OCI-LY7 (cell line): ENCODE results near the gene SCN4A. TPM values are rescaled to one million over a fixed set of nuclear protein-coding genes. Genes with fewer than 3 reads are reported as not detected.

ENCODE experiments used
- BruUV-seq: library from RNA; stranded (reverse); fragments of 400-500 nt; replicated peaks from 2 replicates; lab custom pipeline; 2021; lab: Mats Ljungman, UMichigan
- CTCF ChIA-PET: fragments of 300-600 bp; sonication (Branson Sonifier 250); formaldehyde crosslinking; loops from one replicate; lab custom pipeline; 2022; ENCODE audit warnings: antibody characterized with exemption; ENCODE audit not compliant: unreplicated experiment; lab: Charles Lee
- POLR2A ChIA-PET: fragments of 300-600 bp; sonication (Branson Sonifier 250); formaldehyde crosslinking; loops from one replicate; lab custom pipeline; 2022; ENCODE audit warnings: antibody characterized with exemption; lab: Charles Lee
- DNase-seq: peaks from one replicate; pipeline ENCODE4 v3.0.0-alpha.2; 2015; ENCODE audit warnings: low spot score
- H2AFZ ChIP-seq: fragments of 200-600 bp; sonication (generic), shearing (Covaris generic); 2 replicates; pipeline ENCODE4 v1.6.1; 2014; ENCODE audit warnings: mild to moderate bottlenecking, antibody characterized with exemption, low read length, moderate library complexity
- H3K27ac ChIP-seq: fragments of 200-600 bp; sonication (generic); 2 replicates; pipeline ENCODE4 v1.5.1; 2014; ENCODE audit warnings: mixed run types, low read depth, mild to moderate bottlenecking, moderate library complexity, low read length, inconsistent platforms; ENCODE audit not compliant: poor library complexity, severe bottlenecking
- H3K36me3 ChIP-seq: fragments of 200-600 bp; sonication (generic); 2 replicates; pipeline ENCODE4 v1.6.1; 2014; ENCODE audit warnings: mild to moderate bottlenecking, antibody characterized with exemption, low read length, moderate library complexity, mixed read lengths; ENCODE audit not compliant: insufficient read depth
- H3K4me1 ChIP-seq: fragments of 200-600 bp; sonication (generic); 2 replicates; pipeline ENCODE4 v1.5.1; 2014; ENCODE audit warnings: mild to moderate bottlenecking, low read length; ENCODE audit not compliant: insufficient read depth, poor library complexity, severe bottlenecking
- H3K4me2 ChIP-seq: fragments of 200-600 bp; sonication (generic); 2 replicates; pipeline ENCODE4 v1.6.1; 2014; ENCODE audit warnings: mild to moderate bottlenecking, low read length
- H3K4me3 ChIP-seq: fragments of 200-600 bp; sonication (generic); 2 replicates; pipeline ENCODE4 v1.5.1; 2014; ENCODE audit warnings: mild to moderate bottlenecking, low read depth, low read length; ENCODE audit not compliant: poor library complexity, severe bottlenecking
- H3K79me2 ChIP-seq: fragments of 200-600 bp; sonication (generic); 2 replicates; pipeline ENCODE4 v1.6.1; 2016; ENCODE audit warnings: low read depth, mild to moderate bottlenecking, low read length, moderate library complexity, mixed read lengths; ENCODE audit not compliant: insufficient read depth
- H3K9me2 ChIP-seq: fragments of 200-600 bp; sonication (generic); 2 replicates; pipeline ENCODE4 v1.6.1; 2016; ENCODE audit warnings: mild to moderate bottlenecking, low read length, mixed read lengths; ENCODE audit not compliant: insufficient read depth
- H3K9me3 ChIP-seq: fragments of 200-600 bp; sonication (generic); 2 replicates; pipeline ENCODE4 v1.6.1; 2014; ENCODE audit warnings: mild to moderate bottlenecking, mixed run types, low read length, mixed read lengths
- H4K20me1 ChIP-seq: fragments of 200-600 bp; sonication (generic); 2 replicates; pipeline ENCODE4 v1.6.1; 2014; ENCODE audit warnings: mild to moderate bottlenecking, antibody characterized with exemption, low read length, moderate library complexity, mixed read lengths; ENCODE audit not compliant: insufficient read depth
- EZH2phosphoT487 ChIP-seq: fragments of 200-600 bp; sonication (generic); IDR thresholded peaks from 2 replicates; pipeline ENCODE4 v1.6.1; 2018; ENCODE audit warnings: low read depth, borderline replicate concordance, mild to moderate bottlenecking, mixed run types, antibody characterized with exemption, low read length, moderate library complexity, mixed read lengths
- intact Hi-C: fragments of 100-400 bp; cut with micrococcal nuclease; formaldehyde crosslinking; loops from one replicate; pipeline ENCODE4 v1.10.0; 2022; ENCODE audit not compliant: unreplicated experiment
- total RNA-seq, 2 experiments: library from RNA; depleted of rRNA in 1 of 2; stranded (reverse); fragments of >200 nt in 1 of 2; shearing (Covaris generic) in 1 of 2; gene quantifications; 2 replicates each; pipeline ENCODE4 v1.2.3, GENCODE V29; 2014 to 2022
- TF ChIP-seq, protein P1 (sequence below): fragments of 200-600 bp; sonication (generic); conservative IDR thresholded peaks from 2 replicates; pipeline ENCODE4 v1.5.1; 2014; ENCODE audit warnings: mild to moderate bottlenecking, antibody characterized with exemption, low read length, moderate library complexity, mixed read lengths

Gene SCN4A
- total RNA-seq, 2 experiments from 2014 or later: 6.4 to 9.0 TPM

DNA sequence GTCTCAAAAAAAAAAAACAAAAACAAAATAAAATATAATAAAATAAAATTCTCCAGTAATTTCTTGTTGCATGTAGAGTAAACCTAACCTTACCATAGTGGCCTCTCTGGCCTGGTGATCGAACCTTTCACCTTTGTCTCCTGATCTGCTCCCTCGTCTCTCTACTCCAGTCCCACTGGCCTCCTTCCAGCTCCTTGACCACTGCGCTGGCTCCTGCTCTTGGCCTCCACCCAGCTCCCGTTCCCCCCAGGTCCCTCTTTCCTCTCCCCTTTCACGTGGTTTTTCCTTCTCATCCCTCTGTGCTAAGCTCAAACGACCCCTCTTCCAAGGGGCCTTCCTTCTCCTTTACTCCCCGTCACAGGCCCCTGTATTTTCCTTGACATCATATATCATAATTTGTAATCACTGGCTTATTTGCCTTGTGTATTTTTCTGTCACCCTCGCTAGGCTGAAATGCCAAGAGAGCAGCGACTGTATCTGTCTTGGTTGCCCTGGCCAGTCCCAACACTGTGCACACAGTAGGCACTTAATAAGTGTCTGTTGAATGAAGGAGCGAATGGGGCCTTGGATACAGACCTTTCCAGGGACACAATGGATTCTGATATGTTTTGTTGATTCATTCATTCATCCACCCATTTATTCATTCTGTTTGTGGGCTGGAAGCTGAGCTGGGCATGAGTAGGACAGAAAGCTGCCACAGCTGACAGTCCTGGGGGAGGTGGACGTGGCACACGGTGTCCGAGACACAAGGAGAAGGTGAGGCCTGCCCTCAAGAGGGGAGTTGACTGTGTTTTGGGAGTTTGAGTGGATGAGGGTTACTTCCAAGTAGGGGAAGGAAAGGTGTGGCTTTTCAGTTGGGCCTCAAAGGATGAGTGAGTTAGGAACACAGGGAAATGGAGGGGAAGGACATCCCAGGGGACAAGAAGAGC, 5.8 kb upstream of the SCN4A start:
- H3K27ac ChIP-seq: no peak overlapping the region
- TF ChIP-seq, protein P1, sequence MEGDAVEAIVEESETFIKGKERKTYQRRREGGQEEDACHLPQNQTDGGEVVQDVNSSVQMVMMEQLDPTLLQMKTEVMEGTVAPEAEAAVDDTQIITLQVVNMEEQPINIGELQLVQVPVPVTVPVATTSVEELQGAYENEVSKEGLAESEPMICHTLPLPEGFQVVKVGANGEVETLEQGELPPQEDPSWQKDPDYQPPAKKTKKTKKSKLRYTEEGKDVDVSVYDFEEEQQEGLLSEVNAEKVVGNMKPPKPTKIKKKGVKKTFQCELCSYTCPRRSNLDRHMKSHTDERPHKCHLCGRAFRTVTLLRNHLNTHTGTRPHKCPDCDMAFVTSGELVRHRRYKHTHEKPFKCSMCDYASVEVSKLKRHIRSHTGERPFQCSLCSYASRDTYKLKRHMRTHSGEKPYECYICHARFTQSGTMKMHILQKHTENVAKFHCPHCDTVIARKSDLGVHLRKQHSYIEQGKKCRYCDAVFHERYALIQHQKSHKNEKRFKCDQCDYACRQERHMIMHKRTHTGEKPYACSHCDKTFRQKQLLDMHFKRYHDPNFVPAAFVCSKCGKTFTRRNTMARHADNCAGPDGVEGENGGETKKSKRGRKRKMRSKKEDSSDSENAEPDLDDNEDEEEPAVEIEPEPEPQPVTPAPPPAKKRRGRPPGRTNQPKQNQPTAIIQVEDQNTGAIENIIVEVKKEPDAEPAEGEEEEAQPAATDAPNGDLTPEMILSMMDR: no peak
- no peak for TF ChIP-seq EZH2phosphoT487
- no peak for DNase-seq
- H3K36me3 ChIP-seq: no peaks in the 10 kb centered on the region
- H3K9me2 ChIP-seq: no peaks in the 10 kb centered on the region
- POLR2A ChIA-PET: interaction anchor here (0.7 to 2.1 kb wide), 3 partner anchors 17 to 319 kb away, joined by 3 to 7 read pairs (median 5); no protein-coding TSS in a partner anchor
- intact Hi-C loops: no loop called here
- peaks cover 17% of the 10 kb centered on the region for H3K9me3 ChIP-seq
- no peaks in the 10 kb centered on the region for H4K20me1 ChIP-seq
- H3K4me1 ChIP-seq: peaks cover 4% of the 10 kb centered on the region
- H2AFZ ChIP-seq: no peak overlapping the region
- CTCF ChIA-PET: no interaction called here
- H3K4me2 ChIP-seq: no peak overlapping the region
- H3K79me2 ChIP-seq: no peaks in the 10 kb centered on the region
- no peak overlapping the region for H3K4me3 ChIP-seq
- BruUV-seq: no TSS peak

DNA sequence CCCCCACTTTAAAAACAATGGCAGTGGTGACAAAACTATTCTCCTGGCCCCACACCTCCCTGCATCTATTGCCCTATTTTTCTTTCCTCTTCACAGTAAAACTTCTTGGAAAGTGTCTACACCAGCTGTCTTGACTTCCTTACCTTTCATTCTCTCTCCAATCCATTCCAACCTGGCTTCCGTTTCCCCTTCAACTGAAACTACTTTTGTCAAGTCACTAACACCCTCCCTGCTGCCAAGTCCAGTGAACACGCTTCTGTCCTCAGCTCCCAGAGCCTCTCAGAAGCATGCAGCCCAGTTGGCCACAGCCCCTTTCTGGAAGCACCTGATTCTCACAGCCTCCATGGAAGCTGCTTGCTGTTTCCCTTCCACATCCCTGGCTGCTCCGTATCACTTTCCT, 4.0 kb upstream of the SCN4A start:
- ChIA-PET POLR2A (no interaction called here), CTCF (no interaction called here)
- Histone ChIP-seq H3K27ac (no peak overlapping the region), H3K4me3 (no peak overlapping the region), H4K20me1 (no peaks in the 10 kb centered on the region), H3K36me3 (no peaks in the 10 kb centered on the region), H3K9me3 (peaks cover 2% of the 10 kb centered on the region), H3K4me1 (peaks cover 4% of the 10 kb centered on the region), H3K79me2 (no peaks in the 10 kb centered on the region), H3K9me2 (no peaks in the 10 kb centered on the region), H3K4me2 (no peak overlapping the region), H2AFZ (no peak overlapping the region)
- intact Hi-C loops: no loop called here
- no peak for TF ChIP-seq EZH2phosphoT487
- TF ChIP-seq, protein P1: no peak
- BruUV-seq: no TSS peak
- DNase-seq: no peak
